K562 (cell line): ENCODE measurements around the gene PRM2. TPM values are rescaled to one million over a fixed set of nuclear protein-coding genes. Genes with fewer than 3 reads are reported as not detected.

Source experiments
- ADNP ChIP-seq: fragments of 200-800 bp; sonication (Bioruptor generic); IDR thresholded peaks from 2 replicates; pipeline ENCODE4 v1.6.1; 2016; ENCODE audit warnings: missing genetic modification characterization, missing compliant biosample characterization
- CBX3 ChIP-seq, 2 experiments: IDR thresholded peaks; 1 replicate in 1 of 2; 2 replicates in 1 of 2; pipeline ENCODE4 v1.6.1; 2012; ENCODE audit warnings: inconsistent platforms in 2 of 2, low read length in 2 of 2, borderline replicate concordance in 1 of 2, control low read depth in 1 of 2
- CEBPB ChIP-seq: fragments of 450-650 bp; IDR thresholded peaks from 2 replicates; pipeline ENCODE4 v1.6.1; 2016; ENCODE audit warnings: missing genetic modification characterization, missing compliant biosample characterization
- ELF1 ChIP-seq: fragments of 200-800 bp; sonication (Bioruptor generic); IDR thresholded peaks from 2 replicates; pipeline ENCODE4 v1.6.1; 2016; ENCODE audit warnings: missing genetic modification characterization, missing compliant biosample characterization
- NONO ChIP-seq, 2 experiments: fragments of 200-400 bp in 1 of 2; fragments of 450-650 bp in 1 of 2; formaldehyde crosslinking in 1 of 2; IDR thresholded peaks; 2 replicates each; pipeline ENCODE4 v1.6.1; 2017; ENCODE audit warnings: low read depth in 2 of 2, mild to moderate bottlenecking in 2 of 2, moderate library complexity in 2 of 2, low read length in 1 of 2
- NR2C2 ChIP-seq, 2 experiments: fragments of 200-800 bp in 1 of 2; sonication (Bioruptor generic) in 1 of 2; sonication (generic) in 1 of 2; formaldehyde crosslinking in 1 of 2; IDR thresholded peaks; 2 replicates each; pipeline versions ENCODE4 v1.6.1 to v1.8.0; 2016 to 2022; ENCODE audit warnings: mild to moderate bottlenecking in 1 of 2, missing compliant biosample characterization in 1 of 2, missing genetic modification characterization in 1 of 2, missing genetic modification reagents in 1 of 2
- RAD51 ChIP-seq: fragments of 450-650 bp; IDR thresholded peaks from 2 replicates; pipeline ENCODE4 v1.7.1; 2016; ENCODE audit warnings: low read depth, mild to moderate bottlenecking, borderline replicate concordance
- SNIP1 ChIP-seq: fragments of 450-650 bp; IDR thresholded peaks from 2 replicates; pipeline ENCODE4 v1.7.1; 2017; ENCODE audit warnings: low read depth, mild to moderate bottlenecking
- polyA plus RNA-seq, 8 experiments: library from polyadenylated mRNA; depleted of rRNA in 4 of 8; stranded (reverse) in 5 of 8; unstranded in 3 of 8; fragments of >200 nt; fragmentation: Nextera tagmentation in 2 of 8; fragmentation: Illumina TruSeq in 1 of 8; extraction: Ambion mirVana in 2 of 8; extraction: Trizol in 1 of 8; gene quantifications; 2 replicates each; pipeline versions ENCODE4 v1.2.1 to v1.2.3, GENCODE V29; 2011 to 2014; ENCODE audit warnings: inconsistent platforms in 1 of 8, missing spikeins in 1 of 8
- total RNA-seq, 7 experiments: library from RNA; depleted of rRNA in 6 of 7; stranded (reverse); fragments of >200 nt in 6 of 7; fragmentation: Illumina TruSeq in 2 of 7; extraction: Trizol in 2 of 7; gene quantifications; 2 replicates each; pipeline versions ENCODE4 v1.2.1 to v1.2.3, GENCODE V29; 2011 to 2021; ENCODE audit warnings: low replicate concordance in 1 of 7
- TF ChIP-seq, protein P1 (sequence below), 2 experiments: fragments of 450-650 bp in 1 of 2; sonication (generic) in 1 of 2; formaldehyde crosslinking in 1 of 2; IDR thresholded peaks in 1 of 2; conservative IDR thresholded peaks in 1 of 2; 2 replicates each; pipeline versions ENCODE4 v1.6.1 to v1.8.1; 2016 to 2023; ENCODE audit warnings: mild to moderate bottlenecking in 2 of 2, moderate library complexity in 2 of 2, inconsistent platforms in 1 of 2, missing genetic modification reagents in 1 of 2
- TF ChIP-seq, protein P2 (sequence below), 2 experiments: IDR thresholded peaks; 2 replicates each; pipeline ENCODE4 v1.6.1; 2012; ENCODE audit warnings: improper control_type of control experiment in 2 of 2, low read depth in 2 of 2, low read length in 2 of 2, borderline replicate concordance in 1 of 2
- TF ChIP-seq, protein P3 (sequence below): fragments of 250-450 bp; sonication (Bioruptor Pico); IDR thresholded peaks from 2 replicates; pipeline ENCODE4 v1.5.0; 2022; ENCODE audit warnings: mild to moderate bottlenecking
- TF ChIP-seq, protein P4 (sequence below): fragments of 250-450 bp; sonication (Bioruptor Pico); IDR thresholded peaks from 2 replicates; pipeline ENCODE4 v1.4.0; 2020; ENCODE audit warnings: mild to moderate bottlenecking, moderate library complexity, borderline replicate concordance
- TF ChIP-seq, protein P5 (sequence below): sonication (generic); formaldehyde crosslinking; IDR thresholded peaks from 2 replicates; pipeline ENCODE4 v1.8.1; 2023; ENCODE audit warnings: mild to moderate bottlenecking, missing genetic modification reagents

PRM2 gene
- total and polyA plus RNA-seq, 9 of the 15 experiments (the other 6 are each of a cell fraction or from before 2014, with no cell fraction given), result not detected

DNA sequence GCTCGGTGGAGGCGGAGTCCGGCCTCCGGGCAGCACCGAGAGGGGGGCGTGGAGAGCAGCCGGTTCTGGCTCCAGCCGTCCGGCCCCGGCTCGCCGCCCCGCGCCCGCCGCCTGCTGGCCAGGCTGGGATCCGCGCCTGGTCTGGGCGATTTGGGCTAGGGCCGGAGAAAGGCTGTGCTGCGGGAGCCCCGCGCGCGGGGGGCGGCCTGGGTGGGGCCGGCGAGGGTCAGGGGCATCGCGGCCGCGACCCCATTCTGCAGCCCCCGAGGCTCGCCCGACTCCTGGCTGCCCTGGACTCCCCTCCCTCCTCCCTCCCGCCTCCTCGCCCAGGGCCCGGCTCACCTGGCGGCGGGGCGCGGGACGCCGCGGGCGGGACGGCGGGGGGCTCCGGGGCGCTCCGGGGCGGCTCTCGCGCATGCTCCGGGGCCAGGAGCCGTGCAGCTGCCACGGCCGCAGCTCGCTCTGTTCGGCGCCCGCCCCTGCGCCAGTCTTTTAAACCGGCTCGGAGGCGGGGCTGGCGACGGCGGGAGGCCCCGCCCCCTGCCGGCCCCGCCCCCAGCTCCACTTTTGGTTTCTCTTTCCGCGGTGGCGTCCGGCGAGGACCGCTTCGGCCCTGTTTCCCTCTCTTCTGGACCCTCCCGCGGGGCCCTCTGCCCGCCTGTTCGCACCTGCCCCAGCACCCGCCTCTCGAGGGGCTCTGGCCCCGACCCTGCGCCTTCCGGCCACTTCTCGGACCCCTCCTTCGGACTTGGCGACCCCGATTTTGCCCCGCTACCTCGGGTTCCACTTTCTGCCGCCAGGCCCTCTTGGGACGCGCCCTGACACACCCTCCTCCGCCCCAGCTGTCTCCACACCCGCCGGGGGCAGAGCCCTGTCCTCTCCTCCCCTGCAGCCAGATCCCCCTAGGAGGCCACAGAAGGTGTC is 20.3 kb downstream of the PRM2 start, which contains the start of gene SOCS1 (continued):
- peak; percentile 88 to 99 for TF ChIP-seq NONO (IDR thresholded peaks at IDR 0.05; ENCODE audit: low read depth in 2 of 2, low read length in 1 of 2)
- TF ChIP-seq, protein P1, sequence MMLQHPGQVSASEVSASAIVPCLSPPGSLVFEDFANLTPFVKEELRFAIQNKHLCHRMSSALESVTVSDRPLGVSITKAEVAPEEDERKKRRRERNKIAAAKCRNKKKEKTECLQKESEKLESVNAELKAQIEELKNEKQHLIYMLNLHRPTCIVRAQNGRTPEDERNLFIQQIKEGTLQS (IDR thresholded peaks at IDR 0.05), result no peak
- TF ChIP-seq, protein P1 (CRISPR knock-in tag; conservative IDR thresholded peaks at IDR 0.05), result no peak; the same call in 1 of the 2 replicates
- no peak for TF ChIP-seq CEBPB (tag)
- peak; percentile 52; the same call in 1 of the 2 replicates for TF ChIP-seq NR2C2 (CRISPR knock-in tag; IDR thresholded peaks at IDR 0.05)
- peak; percentile 55; the same call in 1 of the 2 replicates for TF ChIP-seq NR2C2 (tag; IDR thresholded peaks at IDR 0.05)
- TF ChIP-seq, protein P2, sequence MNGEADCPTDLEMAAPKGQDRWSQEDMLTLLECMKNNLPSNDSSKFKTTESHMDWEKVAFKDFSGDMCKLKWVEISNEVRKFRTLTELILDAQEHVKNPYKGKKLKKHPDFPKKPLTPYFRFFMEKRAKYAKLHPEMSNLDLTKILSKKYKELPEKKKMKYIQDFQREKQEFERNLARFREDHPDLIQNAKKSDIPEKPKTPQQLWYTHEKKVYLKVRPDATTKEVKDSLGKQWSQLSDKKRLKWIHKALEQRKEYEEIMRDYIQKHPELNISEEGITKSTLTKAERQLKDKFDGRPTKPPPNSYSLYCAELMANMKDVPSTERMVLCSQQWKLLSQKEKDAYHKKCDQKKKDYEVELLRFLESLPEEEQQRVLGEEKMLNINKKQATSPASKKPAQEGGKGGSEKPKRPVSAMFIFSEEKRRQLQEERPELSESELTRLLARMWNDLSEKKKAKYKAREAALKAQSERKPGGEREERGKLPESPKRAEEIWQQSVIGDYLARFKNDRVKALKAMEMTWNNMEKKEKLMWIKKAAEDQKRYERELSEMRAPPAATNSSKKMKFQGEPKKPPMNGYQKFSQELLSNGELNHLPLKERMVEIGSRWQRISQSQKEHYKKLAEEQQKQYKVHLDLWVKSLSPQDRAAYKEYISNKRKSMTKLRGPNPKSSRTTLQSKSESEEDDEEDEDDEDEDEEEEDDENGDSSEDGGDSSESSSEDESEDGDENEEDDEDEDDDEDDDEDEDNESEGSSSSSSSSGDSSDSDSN (IDR thresholded peaks at IDR 0.05; ENCODE audit: borderline replicate concordance in 1 of 2, low read depth in 2 of 2, low read length in 2 of 2), result peak in 1 of 2 experiments; percentile 22; a peak in 1 of 4 replicates
- TF ChIP-seq, protein P3, sequence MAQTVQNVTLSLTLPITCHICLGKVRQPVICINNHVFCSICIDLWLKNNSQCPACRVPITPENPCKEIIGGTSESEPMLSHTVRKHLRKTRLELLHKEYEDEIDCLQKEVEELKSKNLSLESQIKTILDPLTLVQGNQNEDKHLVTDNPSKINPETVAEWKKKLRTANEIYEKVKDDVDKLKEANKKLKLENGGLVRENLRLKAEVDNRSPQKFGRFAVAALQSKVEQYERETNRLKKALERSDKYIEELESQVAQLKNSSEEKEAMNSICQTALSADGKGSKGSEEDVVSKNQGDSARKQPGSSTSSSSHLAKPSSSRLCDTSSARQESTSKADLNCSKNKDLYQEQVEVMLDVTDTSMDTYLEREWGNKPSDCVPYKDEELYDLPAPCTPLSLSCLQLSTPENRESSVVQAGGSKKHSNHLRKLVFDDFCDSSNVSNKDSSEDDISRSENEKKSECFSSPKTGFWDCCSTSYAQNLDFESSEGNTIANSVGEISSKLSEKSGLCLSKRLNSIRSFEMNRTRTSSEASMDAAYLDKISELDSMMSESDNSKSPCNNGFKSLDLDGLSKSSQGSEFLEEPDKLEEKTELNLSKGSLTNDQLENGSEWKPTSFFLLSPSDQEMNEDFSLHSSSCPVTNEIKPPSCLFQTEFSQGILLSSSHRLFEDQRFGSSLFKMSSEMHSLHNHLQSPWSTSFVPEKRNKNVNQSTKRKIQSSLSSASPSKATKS (CRISPR knock-in tag), result no peak
- no peak for TF ChIP-seq CBX3 (IDR thresholded peaks at IDR 0.05; ENCODE audit: borderline replicate concordance in 1 of 2, low read length in 2 of 2)
- TF ChIP-seq, protein P4, sequence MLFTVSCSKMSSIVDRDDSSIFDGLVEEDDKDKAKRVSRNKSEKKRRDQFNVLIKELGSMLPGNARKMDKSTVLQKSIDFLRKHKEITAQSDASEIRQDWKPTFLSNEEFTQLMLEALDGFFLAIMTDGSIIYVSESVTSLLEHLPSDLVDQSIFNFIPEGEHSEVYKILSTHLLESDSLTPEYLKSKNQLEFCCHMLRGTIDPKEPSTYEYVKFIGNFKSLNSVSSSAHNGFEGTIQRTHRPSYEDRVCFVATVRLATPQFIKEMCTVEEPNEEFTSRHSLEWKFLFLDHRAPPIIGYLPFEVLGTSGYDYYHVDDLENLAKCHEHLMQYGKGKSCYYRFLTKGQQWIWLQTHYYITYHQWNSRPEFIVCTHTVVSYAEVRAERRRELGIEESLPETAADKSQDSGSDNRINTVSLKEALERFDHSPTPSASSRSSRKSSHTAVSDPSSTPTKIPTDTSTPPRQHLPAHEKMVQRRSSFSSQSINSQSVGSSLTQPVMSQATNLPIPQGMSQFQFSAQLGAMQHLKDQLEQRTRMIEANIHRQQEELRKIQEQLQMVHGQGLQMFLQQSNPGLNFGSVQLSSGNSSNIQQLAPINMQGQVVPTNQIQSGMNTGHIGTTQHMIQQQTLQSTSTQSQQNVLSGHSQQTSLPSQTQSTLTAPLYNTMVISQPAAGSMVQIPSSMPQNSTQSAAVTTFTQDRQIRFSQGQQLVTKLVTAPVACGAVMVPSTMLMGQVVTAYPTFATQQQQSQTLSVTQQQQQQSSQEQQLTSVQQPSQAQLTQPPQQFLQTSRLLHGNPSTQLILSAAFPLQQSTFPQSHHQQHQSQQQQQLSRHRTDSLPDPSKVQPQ (CRISPR knock-in tag), result no peak
- no peak for TF ChIP-seq ADNP (tag)
- TF ChIP-seq ELF1 (tag), result no peak
- no peak for TF ChIP-seq RAD51
- no peak for TF ChIP-seq SNIP1
- TF ChIP-seq, protein P5, sequence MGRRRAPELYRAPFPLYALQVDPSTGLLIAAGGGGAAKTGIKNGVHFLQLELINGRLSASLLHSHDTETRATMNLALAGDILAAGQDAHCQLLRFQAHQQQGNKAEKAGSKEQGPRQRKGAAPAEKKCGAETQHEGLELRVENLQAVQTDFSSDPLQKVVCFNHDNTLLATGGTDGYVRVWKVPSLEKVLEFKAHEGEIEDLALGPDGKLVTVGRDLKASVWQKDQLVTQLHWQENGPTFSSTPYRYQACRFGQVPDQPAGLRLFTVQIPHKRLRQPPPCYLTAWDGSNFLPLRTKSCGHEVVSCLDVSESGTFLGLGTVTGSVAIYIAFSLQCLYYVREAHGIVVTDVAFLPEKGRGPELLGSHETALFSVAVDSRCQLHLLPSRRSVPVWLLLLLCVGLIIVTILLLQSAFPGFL (CRISPR knock-in tag), result no peak
